Tibial artery (tissue), 4 donors: Measurements from ENCODE around the gene SNX7.
A peak's percentile ranks its signal among the peaks of the same experiment; 100 is the strongest.

Experiments
- DNase-seq, 2 donors: peaks; one replicate each; pipeline ENCODE4 v3.0.0-alpha.2; 2019
- H3K27ac ChIP-seq, 2 donors: fragments of 200-600 bp; sonication (generic) in 1 of 2; 1 replicate in 1 of 2; 2 replicates in 1 of 2; pipeline ENCODE4 v1.5.1; 2018 to 2019; ENCODE audit warnings: mild to moderate bottlenecking in 1 of 2
- H3K27me3 ChIP-seq, 2 donors: fragments of 200-600 bp; sonication (generic) in 1 of 2; one replicate each; pipeline versions ENCODE4 v1.5.1 to v1.6.0; 2016 to 2019
- H3K36me3 ChIP-seq, 3 donors: fragments of 200-600 bp; sonication (generic) in 2 of 3; one replicate each; pipeline ENCODE4 v1.5.1; 2016 to 2019; ENCODE audit warnings: mild to moderate bottlenecking in 2 of 3
- H3K4me1 ChIP-seq, 4 donors: fragments of 200-600 bp; sonication (generic) in 2 of 4; 1 replicate in 3 of 4; 2 replicates in 1 of 4; pipeline ENCODE4 v1.5.1; 2016 to 2019
- H3K4me3 ChIP-seq, 2 donors: fragments of 200-600 bp; sonication (generic) in 1 of 2; 1 replicate in 1 of 2; 2 replicates in 1 of 2; pipeline ENCODE4 v1.5.1; 2018 to 2019; ENCODE audit warnings: mild to moderate bottlenecking in 2 of 2
- H3K9me3 ChIP-seq, 3 donors: fragments of 200-600 bp; sonication (generic) in 1 of 3; one replicate each; pipeline ENCODE4 v1.5.1; 2016 to 2019
- CTCF ChIP-seq, 2 experiments: fragments of 200-600 bp in 1 of 2; fragments of 450-650 bp in 1 of 2; IDR thresholded peaks; one replicate each; pipeline ENCODE4 v1.5.1; 2017 to 2019; ENCODE audit warnings: antibody characterized with exemption in 2 of 2, mild to moderate bottlenecking in 1 of 2, moderate library complexity in 1 of 2
- intact Hi-C: fragments of 100-400 bp; cut with DNase I; formaldehyde crosslinking; loops from one replicate; pipeline ENCODE4 v1.15.0; 2023; ENCODE audit warnings: low total_unique reads

The SNX7 gene

GRCh38 chr1:98783821-98784220, 122.3 kb downstream of the SNX7 start:
- H3K27ac ChIP-seq = no peak overlapping the region
- peaks cover 0 to 12% (median 12%) of the 10 kb centered on the region in 3 donors for H3K9me3 ChIP-seq
- H3K27me3 ChIP-seq = no peaks in the 10 kb centered on the region
- H3K36me3 ChIP-seq = no peaks in the 10 kb centered on the region
- intact Hi-C loops = no loop called here
- no peak for DNase-seq
- H3K4me3 ChIP-seq = no peak overlapping the region
- TF ChIP-seq CTCF (IDR thresholded peaks at IDR 0.05) = no peak
- no peaks in the 10 kb centered on the region for H3K4me1 ChIP-seq

GRCh38 chr1:98791498-98791897, 130.0 kb downstream of the SNX7 start:
- TF ChIP-seq CTCF (IDR thresholded peaks at IDR 0.05) = no peak
- no peaks in the 10 kb centered on the region for H3K36me3 ChIP-seq
- intact Hi-C loops = no loop called here
- no peaks in the 10 kb centered on the region for H3K27me3 ChIP-seq
- no peak overlapping the region for H3K27ac ChIP-seq
- H3K4me3 ChIP-seq = no peak overlapping the region
- no peaks in the 10 kb centered on the region for H3K4me1 ChIP-seq
- peaks cover 0 to 5% (median 4%) of the 10 kb centered on the region in 3 donors for H3K9me3 ChIP-seq
- DNase-seq = no peak

GRCh38 chr1:98792123-98792522, 130.6 kb downstream of the SNX7 start:
- intact Hi-C loops = no loop called here
- Histone ChIP-seq H3K27me3 (no peaks in the 10 kb centered on the region), H3K36me3 (no peaks in the 10 kb centered on the region), H3K4me1 (no peaks in the 10 kb centered on the region), H3K9me3 (no peaks in the 10 kb centered on the region), H3K27ac (no peak overlapping the region), H3K4me3 (no peak overlapping the region)
- DNase-seq = no peak
- no peak for TF ChIP-seq CTCF (IDR thresholded peaks at IDR 0.05)

DNA sequence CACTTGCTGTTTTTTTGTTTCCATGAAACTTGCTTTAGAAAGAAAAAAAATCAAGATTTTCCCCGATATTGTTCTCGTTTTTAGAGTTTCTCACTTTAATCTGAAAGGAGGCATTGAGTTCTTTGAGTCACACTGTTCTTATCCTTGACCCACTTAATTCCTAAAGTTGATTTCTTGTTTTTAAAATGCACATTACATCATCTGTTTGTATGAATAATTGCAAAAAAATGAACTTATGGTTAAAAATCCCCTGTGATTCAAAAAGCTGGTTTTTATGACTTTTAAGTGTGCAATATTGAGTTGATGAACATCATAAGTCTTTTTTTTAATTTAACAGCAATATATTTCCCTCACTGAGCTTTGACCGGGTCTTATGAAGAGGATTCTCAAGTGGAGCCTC, 131.6 kb downstream of the SNX7 start:
- no peaks in the 10 kb centered on the region for H3K36me3 ChIP-seq
- H3K27ac ChIP-seq = no peak overlapping the region
- H3K4me3 ChIP-seq = no peak overlapping the region
- intact Hi-C loops = no loop called here
- no peaks in the 10 kb centered on the region for H3K9me3 ChIP-seq
- H3K27me3 ChIP-seq = no peaks in the 10 kb centered on the region
- no peak for DNase-seq
- no peak for TF ChIP-seq CTCF (IDR thresholded peaks at IDR 0.05)
- no peaks in the 10 kb centered on the region for H3K4me1 ChIP-seq

DNA sequence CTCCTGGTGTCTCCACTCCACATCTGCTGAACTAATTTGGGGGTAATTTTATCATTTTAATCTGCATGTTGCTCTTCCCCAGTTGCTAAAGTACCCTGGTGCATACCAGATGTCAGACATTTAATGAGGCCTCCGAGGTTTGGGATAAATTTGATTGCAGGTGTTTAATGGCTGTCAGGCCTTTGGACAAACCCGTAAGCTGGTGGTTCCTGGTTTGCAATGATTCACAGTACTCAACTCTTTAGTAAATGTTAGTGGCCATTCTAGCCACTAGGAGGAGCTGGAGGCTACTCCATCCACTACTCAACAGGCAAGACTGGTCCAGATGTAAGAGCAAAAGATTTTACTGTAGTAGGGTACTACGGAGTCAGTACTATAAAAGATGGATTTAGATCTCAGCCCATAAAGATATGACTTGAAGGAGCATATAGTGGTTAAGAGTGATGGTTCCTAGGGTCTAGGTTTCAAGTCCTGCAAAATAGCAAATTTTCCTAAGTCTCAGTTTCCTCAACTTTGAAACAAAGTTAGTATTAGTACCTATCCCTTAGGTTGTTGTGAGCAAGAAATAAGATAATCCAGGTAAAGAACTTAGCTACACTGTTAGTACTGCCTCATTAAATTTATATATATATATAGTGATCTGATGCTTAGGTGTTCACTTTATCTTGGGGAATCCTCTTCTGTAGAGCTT, 132.8 kb downstream of the SNX7 start:
- peak in 1 of 2 donors; percentile 23 for DNase-seq

More for the DNA sequence above, 132.8 kb downstream of the SNX7 start:
- TF ChIP-seq CTCF (IDR thresholded peaks at IDR 0.05) = peak; percentile 32 to 44
- Histone ChIP-seq H3K4me3 (no peak overlapping the region), H3K27ac (no peak overlapping the region), H3K27me3 (no peaks in the 10 kb centered on the region), H3K36me3 (no peaks in the 10 kb centered on the region), H3K9me3 (no peaks in the 10 kb centered on the region), H3K4me1 (no peaks in the 10 kb centered on the region)
- intact Hi-C loops = no loop called here
